Stimulated activated CD8-positive, alpha-beta memory T cell treated with anti-CD3 and anti-CD28 coated beads, Interleukin-12 subunit alpha, Interleukin-12 subunit beta, amount 100 ng/mL, for 1 hour (primary cell): ENCODE data around the gene METTL1.

Experiments used
- DNase-seq: peaks from one replicate; pipeline ENCODE4 v3.0.0-alpha.2; 2020; ENCODE audit warnings: low read depth

METTL1 gene

DNA sequence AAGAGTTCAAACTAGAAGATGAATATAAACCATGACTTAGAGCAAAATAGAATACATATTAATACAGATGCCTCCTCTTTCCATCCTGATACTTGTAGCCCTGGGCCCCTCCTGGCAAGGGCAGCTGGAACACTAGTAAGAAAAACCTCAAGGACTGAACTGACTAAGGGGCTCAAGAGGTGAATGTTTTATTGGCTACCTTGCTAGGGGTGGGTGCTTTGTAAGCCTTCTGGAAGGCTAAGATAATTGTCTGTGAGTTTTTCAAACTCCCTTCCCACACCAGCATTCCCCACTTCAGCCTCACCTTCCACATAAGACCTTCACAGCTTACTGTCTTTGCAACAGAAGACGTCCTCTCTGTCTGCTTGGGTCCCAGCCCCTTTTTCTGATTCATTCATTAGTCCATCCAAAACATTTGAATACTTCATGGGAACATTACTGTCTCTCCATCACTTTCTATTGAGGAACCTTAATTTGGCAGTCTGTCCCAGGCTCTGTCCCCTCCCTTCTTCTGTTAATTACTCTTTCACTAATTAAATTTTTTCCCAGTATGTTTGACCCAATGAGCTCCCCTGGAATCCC lies 18.1 kb downstream of the METTL1 start:
- no peak for DNase-seq

- no peak for DNase-seq
These were observed 19.3 kb downstream of the METTL1 start for GRCh38 chr12:57752668-57753000.

DNA sequence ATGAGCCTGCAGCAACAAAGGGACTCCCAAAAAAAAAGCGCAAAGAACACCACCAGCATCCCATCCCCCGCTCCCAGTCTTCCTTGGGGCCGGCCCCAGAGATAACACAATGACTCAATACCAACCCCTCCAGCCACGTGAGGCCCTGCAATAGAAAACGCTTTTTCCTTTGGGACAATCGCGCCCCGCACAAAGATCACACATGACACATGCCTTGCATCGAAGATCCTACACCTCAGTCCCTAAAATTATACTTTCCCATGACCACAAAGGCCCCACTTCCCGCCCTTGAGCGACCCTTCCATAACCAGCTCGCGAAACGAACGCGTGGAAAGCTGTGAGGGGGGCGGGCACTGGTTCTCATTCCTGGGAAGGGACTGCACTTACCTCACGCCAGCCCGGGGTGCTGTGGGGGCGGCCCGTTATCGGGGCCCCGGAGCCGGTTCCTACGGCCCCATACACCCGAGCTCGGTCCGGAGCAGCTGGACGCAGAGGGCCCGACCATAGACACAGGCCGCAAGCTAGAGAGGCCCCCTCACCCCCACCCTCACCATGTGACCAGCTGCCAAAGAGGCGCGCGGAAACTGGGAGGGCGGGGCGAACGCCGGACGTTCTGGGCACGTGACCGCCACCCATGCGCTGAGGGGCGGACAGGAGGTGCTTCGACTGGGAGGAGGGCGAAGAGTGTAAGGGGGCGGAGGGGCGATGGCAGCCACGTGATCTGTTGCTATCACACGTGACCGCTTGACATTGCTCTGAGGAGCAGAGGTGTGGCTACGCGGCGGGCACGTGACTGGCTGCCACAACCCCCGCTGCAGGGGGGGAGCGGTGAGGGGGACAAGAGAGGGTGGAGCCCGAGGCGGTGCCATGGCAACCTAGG lies 19.9 kb downstream of the METTL1 start, which contains the start of gene CDK4:
Gene CDK4, minus strand, starts transcription at position 523 of the 880 bp plus-strand sequence. CDS start 593 bp downstream, outside the sequence.
- DNase-seq: peak; percentile 97

- no peak for DNase-seq
These were observed 20.5 kb downstream of the METTL1 start for GRCh38 chr12:57751432-57751787.

DNA sequence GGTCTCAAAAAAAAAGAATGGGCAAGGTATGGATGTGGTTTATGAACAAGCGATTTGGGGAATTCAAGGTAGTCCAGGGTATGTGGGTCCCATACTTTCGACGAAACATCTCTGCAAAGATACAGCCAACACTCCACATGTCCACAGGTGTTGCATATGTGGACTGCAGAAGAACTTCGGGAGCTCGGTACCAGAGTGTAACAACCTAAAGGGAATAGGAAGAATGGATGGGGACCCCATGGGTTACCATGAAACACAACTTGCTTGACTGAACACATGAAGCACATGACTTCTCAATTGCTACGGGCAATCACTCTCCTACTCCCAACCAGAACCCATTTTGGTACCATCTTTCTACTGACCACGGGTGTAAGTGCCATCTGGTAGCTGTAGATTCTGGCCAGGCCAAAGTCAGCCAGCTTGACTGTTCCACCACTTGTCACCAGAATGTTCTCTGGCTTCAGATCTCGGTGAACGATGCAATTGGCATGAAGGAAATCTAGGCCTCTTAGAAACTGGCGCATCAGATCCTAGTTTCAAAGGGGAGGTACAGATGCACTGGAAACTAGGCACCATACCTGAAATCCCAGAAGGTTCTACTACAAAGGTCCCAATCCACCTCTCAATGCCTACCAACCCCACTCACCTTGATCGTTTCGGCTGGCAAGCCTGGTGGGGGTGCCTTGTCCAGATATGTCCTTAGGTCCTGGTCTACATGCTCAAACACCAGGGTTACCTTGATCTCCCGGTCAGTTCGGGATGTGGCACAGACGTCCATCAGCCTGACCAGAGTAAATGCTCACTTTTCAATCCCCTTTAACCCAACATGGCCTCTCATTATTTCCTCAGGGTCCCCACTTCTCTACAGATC lies 21.1 kb downstream of the METTL1 start:
- no peak for DNase-seq

DNA sequence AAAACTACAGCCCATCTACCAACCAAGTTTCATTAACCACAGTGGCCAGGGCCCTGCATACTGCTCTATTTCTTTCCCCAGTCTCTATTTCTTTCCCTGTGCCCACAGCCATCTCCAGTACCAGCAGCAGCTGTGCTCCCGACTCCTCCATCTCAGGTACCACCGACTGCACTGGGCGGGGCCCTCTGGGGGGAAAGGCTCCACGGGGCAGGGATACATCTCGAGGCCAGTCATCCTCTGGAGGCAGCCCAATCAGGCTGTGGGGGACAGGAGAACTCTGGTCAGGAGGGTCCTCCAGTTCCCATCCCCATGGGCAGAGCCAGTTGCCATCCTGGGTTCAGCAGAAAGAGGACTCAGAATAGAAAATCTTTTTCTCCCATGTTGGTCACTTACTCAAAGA lies 22.8 kb downstream of the METTL1 start:
- DNase-seq: no peak

- no peak for DNase-seq
These were observed 25.9 kb downstream of the METTL1 start for GRCh38 chr12:57746025-57746424.

- DNase-seq: no peak
These were observed 26.4 kb downstream of the METTL1 start for GRCh38 chr12:57745485-57745881.

DNA sequence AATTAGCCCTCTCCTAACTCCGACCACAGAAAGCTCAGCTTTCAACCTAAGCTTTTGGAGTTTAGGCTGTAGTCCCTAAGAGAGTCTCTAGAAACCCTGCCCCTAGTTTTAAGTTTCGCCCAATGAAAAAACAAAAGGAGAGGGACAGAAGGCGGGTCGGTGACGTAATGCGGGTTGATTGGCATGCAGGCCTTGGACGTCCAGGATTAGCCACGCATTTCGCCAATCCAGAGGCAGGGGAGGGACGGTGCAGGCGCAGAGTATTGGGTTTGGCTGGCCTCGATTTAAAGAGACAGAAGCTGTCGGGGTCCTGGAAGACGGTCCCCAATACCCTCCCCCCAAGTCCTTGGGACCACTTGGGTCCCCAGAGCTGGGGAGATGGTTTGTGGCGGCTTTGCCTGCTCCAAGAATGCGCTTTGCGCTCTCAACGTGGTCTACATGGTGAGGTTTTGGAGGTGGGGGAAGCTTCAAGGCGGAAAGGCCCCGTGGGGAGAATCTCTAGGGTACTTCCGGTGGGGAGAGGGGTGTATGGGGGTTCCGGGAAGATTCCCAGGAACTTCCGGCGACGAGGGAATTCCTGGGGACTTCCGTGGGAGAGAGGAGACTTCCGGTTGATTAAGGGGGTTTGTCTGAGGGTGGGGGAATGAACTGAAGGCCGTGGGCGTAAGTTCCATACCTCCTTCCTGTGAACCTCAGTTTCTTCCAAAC lies 27.0 kb downstream of the METTL1 start, which contains the start of gene TSPAN31:
Gene TSPAN31, plus strand, starts transcription at position 263 of the 708 bp plus-strand sequence. Its CDS starts 116 bp downstream, at position 379.
- DNase-seq: peak; percentile 92

DNA sequence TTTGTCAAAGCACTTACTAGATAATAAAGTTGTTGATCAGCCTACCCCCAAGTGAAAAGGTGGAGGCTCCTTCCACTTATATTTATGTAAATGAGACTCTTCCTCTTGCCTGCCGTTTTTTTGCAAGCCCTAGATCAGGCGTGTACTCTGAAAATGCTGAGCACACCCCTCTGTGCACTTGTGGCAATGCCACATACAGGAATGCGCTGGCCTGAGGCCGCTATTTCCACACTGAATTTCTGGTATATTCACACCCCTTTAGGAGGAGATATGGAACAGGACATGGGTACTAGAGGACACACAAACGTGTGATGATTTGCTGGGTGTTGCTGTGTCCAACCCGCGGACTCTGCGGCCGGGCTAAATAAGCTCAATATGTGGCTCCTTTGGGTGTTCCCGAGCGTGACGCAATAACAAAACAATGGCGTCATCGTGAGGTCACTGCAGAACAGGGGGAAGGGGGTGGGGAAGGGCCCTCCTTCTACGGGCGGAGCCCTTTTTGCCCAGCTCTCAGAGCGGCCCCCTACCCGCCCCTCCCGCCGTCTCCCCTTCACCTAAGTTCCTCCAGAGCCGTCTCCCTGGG lies 27.6 kb downstream of the METTL1 start:
- DNase-seq: no peak

GRCh38 chr12:57743769-57744168 lies 28.1 kb downstream of the METTL1 start:
- no peak for DNase-seq

- DNase-seq: peak; percentile 62
These were observed 29.8 kb downstream of the METTL1 start for GRCh38 chr12:57741844-57742738.

- no peak for DNase-seq
These were observed 30.5 kb downstream of the METTL1 start for GRCh38 chr12:57741413-57741789.

GRCh38 chr12:57740656-57741412 lies 31.1 kb downstream of the METTL1 start:
- peak; percentile 72 for DNase-seq

DNA sequence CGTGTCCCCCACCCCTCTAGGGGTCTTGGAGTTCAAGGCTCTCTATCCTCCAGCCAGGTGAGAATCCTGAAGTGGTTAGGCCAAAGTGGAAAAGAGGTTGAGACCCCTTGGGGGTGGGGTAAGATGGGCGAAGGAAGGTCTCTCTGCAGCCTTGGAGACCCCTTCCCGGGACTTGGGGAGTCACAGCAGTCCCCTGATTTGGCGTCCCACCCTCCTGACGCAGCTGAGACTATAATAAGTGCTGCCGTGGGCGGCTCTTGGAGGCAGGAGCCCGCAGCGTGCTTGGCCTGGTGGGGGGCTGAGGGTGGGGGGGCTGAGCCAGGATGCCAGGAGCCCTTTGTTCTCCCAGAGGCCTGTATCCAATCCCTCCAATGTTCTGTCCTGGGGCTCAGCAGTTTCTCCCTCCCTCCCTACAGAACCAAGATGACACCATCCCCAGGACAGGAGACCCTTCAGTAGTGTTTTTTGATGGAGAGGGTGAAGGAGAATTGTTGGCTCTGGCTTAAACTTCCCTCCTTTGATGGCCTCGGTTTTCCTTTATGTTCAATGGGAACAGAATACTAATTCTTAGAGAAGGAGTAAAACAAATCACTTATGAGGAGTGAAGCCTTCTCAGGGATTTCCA lies 31.9 kb downstream of the METTL1 start:
- DNase-seq: no peak

DNA sequence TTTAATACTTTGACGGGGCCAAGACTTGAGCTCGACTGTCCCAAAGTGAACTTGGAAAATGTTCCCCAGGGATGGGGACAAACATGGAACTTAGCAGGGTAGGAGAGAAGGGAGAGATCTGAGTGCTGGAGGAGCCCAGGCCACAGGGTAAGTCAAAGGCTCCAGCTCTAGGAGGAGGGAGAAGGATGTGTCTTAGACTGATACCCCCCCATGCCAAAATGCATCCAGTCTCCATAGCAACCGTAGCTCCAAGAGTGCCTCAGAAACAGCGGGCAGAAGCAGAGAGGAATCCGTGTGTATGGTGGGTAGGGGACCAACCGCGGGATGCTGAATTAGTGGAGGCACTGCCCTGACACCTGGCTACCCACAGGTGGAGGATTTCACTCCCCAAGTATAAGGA lies 32.5 kb downstream of the METTL1 start:
- DNase-seq: no peak

- DNase-seq: no peak
These were observed 33.2 kb downstream of the METTL1 start, which contains the start of gene AGAP2 for GRCh38 chr12:57738661-57739237. Gene AGAP2 (minus strand): TSS chr12:57738742. CDS start chr12:57738246, 496 bp downstream.
